HL-60 (cell line): ENCODE measurements around the gene ATXN2.
A peak's percentile ranks its signal among the peaks of the same experiment; 100 is the strongest.
"Not testable (repeated sequence)": the region's sequence is repeated elsewhere in the genome, so short reads cannot be mapped to it uniquely, and the experiment has no call there.

Source experiments
- DNase-seq, 2 experiments: peaks; one replicate each; pipeline ENCODE4 v3.0.0-alpha.2; 2010 to 2020; ENCODE audit warnings: low read depth in 1 of 2, low spot score in 1 of 2
- H3K27ac ChIP-seq: fragments of 250-450 bp; sonication (Bioruptor Pico); replicated peaks from 2 replicates; pipeline ENCODE4 v1.5.1; 2020; ENCODE audit warnings: mild to moderate bottlenecking, moderate library complexity
- H3K27me3 ChIP-seq: fragments of 250-450 bp; sonication (Bioruptor Pico); 2 replicates; pipeline ENCODE4 v1.5.1; 2021; ENCODE audit warnings: mild to moderate bottlenecking, moderate library complexity; ENCODE audit not compliant: insufficient read depth, poor library complexity, severe bottlenecking
- H3K4me3 ChIP-seq: replicated peaks from 2 replicates; pipeline ENCODE4 v1.5.1; 2011; ENCODE audit warnings: mild to moderate bottlenecking, control low read depth, low read length; ENCODE audit not compliant: insufficient read depth
- GABPA ChIP-seq: IDR thresholded peaks from 2 replicates; pipeline ENCODE4 v1.6.1; 2012; ENCODE audit warnings: low read depth
- POLR2AphosphoS5 ChIP-seq: IDR thresholded peaks from 2 replicates; pipeline ENCODE4 v1.6.1; 2012; ENCODE audit warnings: low read depth
- SPI1 ChIP-seq: IDR thresholded peaks from 2 replicates; pipeline ENCODE4 v1.6.1; 2012; ENCODE audit warnings: low read depth, mild to moderate bottlenecking, borderline replicate concordance
- TF ChIP-seq, protein P1 (sequence below): IDR thresholded peaks from one replicate; pipeline ENCODE4 v1.5.1; 2011; ENCODE audit warnings: low read length, control low read depth, inconsistent platforms; ENCODE audit not compliant: insufficient read depth
- TF ChIP-seq, protein P2 (sequence below): IDR thresholded peaks from 2 replicates; pipeline ENCODE4 v1.6.1; 2012; ENCODE audit warnings: low read depth; ENCODE audit not compliant: insufficient replicate concordance

The ATXN2 gene

DNA sequence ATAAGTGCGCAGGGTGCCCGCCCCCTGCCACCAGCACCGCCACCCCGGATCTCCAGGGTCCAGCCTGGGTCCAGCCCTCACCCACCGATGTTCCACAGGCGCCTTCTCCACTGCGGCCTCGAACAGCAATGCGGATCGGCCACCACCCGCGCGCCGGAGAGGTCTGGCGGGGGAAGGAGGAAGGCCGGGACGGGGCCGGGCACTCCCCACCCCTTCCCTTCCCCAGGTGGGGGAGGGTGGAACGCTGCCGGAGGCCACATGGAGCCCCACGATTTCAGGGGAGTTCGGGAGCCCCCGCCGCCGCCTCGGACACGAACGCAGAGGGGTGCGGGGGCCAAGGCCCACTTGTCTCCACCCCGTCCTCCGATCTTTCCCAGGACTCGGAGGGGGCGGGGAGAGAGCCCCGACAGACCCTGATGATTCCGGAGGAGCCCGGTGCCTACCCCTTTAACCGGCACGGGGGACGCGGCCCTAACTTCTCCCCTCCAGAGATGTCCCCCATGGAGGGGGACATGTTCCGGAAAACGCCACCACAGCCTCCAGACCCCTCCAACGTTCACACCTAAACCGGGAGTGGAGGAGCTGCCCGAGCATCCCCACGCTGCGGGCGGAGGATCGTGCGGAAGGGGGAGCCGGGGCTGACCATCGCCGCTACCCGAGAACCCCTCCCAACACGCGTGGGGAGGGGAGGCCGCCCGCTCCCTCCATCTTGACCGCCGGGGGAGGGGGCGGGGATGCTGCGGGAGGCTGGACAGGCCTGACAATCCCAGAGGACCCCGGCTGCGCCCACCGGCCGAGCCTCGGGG is 1.1 kb downstream of the ATXN2 start:
- Histone ChIP-seq H3K27ac (peak overlapping the region; percentile 90), H3K27me3 (no peaks in the 10 kb centered on the region), H3K4me3 (peak overlapping the region; percentile 98)
- peak; percentile 51 to 62 for DNase-seq
- TF ChIP-seq POLR2AphosphoS5: no peak; the same call in 1 of the 2 replicates
- TF ChIP-seq, protein P1, sequence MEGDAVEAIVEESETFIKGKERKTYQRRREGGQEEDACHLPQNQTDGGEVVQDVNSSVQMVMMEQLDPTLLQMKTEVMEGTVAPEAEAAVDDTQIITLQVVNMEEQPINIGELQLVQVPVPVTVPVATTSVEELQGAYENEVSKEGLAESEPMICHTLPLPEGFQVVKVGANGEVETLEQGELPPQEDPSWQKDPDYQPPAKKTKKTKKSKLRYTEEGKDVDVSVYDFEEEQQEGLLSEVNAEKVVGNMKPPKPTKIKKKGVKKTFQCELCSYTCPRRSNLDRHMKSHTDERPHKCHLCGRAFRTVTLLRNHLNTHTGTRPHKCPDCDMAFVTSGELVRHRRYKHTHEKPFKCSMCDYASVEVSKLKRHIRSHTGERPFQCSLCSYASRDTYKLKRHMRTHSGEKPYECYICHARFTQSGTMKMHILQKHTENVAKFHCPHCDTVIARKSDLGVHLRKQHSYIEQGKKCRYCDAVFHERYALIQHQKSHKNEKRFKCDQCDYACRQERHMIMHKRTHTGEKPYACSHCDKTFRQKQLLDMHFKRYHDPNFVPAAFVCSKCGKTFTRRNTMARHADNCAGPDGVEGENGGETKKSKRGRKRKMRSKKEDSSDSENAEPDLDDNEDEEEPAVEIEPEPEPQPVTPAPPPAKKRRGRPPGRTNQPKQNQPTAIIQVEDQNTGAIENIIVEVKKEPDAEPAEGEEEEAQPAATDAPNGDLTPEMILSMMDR: no peak

DNA sequence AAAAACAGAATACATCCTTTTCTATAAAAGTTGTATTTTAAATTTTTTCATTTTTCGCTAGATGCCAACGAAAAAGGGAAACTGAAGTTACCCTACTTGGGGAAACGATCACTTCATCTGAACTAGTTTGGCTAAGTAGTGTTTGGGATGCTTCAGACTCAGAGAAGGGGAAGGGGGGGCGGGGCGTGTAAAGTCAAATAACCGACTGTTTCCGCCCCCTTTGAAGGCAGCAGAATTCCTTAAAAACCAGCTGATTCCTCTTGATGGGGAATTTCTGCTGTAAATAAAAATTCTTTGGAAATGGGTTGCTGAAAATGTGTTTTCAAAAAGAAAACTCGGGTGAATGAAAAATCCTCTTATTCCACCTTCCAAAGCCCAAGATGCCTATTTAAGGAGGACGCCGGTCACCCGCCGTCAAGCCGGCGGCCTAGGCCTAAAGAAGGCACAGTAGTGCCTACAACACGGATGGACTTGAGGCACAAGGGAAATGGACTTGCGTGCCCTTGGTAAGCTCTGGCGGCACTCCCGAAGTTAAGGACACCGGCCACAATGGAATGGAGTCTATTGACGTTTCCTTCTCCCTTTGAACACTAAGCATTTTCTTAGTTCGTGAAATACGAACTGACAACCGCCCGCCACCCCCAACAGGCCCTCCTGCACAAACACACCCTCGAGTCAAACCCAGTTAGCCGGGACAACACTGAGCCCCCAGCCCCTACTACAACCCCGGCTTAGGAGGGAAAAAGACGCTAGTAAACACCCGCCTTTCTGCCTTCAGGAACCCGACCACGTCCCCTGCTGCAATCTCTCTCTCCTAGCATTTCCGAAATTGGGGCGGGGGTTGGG is 1.9 kb downstream of the ATXN2 start:
- Histone ChIP-seq H3K27me3 (no peaks in the 10 kb centered on the region), H3K27ac (peak overlapping the region; percentile 90), H3K4me3 (peak overlapping the region; percentile 98)
- TF ChIP-seq POLR2AphosphoS5 (no peak), SPI1 (0 out of 2 replicates have a peak, but pooled peaks have one; percentile 3)
- DNase-seq: peak; percentile 34 to 66

DNA sequence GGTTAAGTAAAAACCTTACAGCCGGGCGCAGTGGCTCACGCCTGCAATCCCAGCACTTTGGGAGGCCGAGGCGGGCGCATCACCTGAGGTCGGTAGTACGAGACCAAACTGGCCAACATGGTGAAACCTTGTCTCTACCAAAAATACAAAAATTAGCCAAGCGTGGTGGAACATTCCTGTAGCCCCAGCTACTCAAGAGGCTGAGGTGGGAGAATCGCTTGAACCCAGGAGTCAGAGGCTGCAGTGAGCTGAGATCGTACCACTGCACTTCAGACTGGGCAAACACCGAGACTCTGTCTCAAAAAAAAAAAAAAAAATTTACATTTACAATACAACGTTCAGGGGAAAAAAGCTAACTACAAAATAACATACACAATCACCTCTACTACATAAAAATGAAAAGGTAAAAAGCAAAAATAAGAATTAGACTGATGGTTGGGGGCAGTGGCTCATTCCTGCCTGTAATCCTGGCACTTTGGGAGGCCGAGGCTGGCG is 3.7 kb downstream of the ATXN2 start:
- not testable (repeated sequence) for H3K27me3 ChIP-seq, H3K4me3 ChIP-seq, DNase-seq, H3K27ac ChIP-seq

DNA sequence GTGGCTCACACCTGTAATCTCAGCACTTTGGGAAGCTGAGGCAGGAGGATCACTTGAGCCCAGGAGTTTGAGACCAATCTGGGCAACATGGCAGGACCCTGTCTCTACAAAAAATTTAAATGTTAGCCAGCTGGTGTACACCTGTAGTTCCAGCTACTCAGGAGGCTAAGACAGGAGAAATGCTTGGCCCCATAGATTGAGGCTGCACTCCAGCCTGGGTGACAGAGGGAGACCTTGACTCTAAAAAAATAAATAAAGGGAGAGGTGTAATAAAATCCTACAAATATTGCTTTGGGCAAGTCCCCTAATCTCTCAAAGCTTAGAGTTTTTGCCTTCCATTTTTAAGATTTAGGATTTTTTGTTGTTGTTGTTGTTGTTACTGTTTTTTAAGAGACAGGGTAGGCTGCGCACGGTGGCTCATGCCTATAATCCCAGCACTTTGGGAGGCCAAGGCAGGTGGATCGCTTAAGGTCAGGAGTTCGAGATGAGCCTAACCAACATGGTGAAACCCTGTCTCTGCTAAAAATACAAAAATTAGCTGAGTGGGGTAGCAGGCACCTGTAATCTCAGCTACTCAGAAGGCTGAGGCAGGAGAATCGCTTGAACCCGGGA is 7.6 kb downstream of the ATXN2 start:
- not testable (repeated sequence) for H3K4me3 ChIP-seq, H3K27me3 ChIP-seq, DNase-seq, H3K27ac ChIP-seq

DNA sequence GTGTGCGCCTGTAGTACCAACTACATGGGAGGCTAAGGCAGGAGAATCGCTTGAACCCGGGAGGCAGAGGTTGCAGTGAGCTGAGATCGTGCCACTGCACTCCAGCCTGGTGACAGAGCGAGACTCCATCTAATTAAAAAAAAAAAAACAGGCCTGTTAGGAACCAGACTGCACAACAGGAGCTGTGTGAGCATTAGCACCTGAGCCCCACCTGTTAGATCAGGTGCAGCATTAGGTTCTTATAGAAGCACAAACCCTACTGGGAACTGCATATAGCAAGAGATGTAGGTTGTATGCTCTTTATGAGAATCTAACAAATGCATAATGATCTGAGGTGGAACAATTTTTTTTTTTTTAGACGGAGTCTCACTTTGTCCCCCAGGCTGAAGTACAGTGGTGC is 8.6 kb downstream of the ATXN2 start:
- Histone ChIP-seq H3K27me3 (no peaks in the 10 kb centered on the region), H3K4me3 (no peak overlapping the region), H3K27ac (no peak overlapping the region)
- no peak for TF ChIP-seq POLR2AphosphoS5
- TF ChIP-seq SPI1: no peak
- TF ChIP-seq, protein P2, sequence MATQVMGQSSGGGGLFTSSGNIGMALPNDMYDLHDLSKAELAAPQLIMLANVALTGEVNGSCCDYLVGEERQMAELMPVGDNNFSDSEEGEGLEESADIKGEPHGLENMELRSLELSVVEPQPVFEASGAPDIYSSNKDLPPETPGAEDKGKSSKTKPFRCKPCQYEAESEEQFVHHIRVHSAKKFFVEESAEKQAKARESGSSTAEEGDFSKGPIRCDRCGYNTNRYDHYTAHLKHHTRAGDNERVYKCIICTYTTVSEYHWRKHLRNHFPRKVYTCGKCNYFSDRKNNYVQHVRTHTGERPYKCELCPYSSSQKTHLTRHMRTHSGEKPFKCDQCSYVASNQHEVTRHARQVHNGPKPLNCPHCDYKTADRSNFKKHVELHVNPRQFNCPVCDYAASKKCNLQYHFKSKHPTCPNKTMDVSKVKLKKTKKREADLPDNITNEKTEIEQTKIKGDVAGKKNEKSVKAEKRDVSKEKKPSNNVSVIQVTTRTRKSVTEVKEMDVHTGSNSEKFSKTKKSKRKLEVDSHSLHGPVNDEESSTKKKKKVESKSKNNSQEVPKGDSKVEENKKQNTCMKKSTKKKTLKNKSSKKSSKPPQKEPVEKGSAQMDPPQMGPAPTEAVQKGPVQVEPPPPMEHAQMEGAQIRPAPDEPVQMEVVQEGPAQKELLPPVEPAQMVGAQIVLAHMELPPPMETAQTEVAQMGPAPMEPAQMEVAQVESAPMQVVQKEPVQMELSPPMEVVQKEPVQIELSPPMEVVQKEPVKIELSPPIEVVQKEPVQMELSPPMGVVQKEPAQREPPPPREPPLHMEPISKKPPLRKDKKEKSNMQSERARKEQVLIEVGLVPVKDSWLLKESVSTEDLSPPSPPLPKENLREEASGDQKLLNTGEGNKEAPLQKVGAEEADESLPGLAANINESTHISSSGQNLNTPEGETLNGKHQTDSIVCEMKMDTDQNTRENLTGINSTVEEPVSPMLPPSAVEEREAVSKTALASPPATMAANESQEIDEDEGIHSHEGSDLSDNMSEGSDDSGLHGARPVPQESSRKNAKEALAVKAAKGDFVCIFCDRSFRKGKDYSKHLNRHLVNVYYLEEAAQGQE: no peak
- no peak for DNase-seq

DNA sequence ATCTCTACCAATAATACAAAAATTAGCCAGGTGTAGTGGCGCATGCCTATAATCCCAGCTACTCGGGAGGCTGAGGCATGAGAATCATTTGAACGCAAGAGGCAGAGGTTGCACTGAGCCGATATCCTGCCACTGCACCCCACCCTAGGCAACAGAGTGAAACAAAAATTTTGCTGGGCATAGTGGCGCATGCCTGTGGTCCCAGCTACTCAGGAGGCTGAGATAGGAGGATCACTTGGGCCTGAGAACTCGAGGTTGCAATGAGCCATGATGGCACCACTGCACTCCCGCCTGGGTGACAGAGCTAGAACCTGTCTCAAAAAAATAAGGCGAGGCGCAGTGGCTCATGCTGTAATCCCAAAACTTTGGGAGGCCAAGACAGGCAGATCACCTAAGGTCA is 9.5 kb downstream of the ATXN2 start:
- H3K27me3 ChIP-seq: no peaks in the 10 kb centered on the region
- DNase-seq: no peak
- TF ChIP-seq GABPA (no peak), SPI1 (no peak)
- TF ChIP-seq, protein P2: no peak
- TF ChIP-seq, protein P1: no peak
- H3K27ac ChIP-seq: no peak overlapping the region
- H3K4me3 ChIP-seq: no peak overlapping the region
